Mesangial cell (primary cell): ENCODE results near the gene IL17REL. TPM values are rescaled to one million over a fixed set of nuclear protein-coding genes. Genes with fewer than 3 reads are reported as not detected.

Experiments used
- total RNA-seq: library from RNA; depleted of rRNA; stranded (reverse); fragments of >200 nt; gene quantifications from 2 replicates; pipeline ENCODE4 v1.2.3, GENCODE V29; 2015

Gene IL17REL
- 0.25 TPM in 1 of 2 replicates, not detected in the other for total RNA-seq

DNA sequence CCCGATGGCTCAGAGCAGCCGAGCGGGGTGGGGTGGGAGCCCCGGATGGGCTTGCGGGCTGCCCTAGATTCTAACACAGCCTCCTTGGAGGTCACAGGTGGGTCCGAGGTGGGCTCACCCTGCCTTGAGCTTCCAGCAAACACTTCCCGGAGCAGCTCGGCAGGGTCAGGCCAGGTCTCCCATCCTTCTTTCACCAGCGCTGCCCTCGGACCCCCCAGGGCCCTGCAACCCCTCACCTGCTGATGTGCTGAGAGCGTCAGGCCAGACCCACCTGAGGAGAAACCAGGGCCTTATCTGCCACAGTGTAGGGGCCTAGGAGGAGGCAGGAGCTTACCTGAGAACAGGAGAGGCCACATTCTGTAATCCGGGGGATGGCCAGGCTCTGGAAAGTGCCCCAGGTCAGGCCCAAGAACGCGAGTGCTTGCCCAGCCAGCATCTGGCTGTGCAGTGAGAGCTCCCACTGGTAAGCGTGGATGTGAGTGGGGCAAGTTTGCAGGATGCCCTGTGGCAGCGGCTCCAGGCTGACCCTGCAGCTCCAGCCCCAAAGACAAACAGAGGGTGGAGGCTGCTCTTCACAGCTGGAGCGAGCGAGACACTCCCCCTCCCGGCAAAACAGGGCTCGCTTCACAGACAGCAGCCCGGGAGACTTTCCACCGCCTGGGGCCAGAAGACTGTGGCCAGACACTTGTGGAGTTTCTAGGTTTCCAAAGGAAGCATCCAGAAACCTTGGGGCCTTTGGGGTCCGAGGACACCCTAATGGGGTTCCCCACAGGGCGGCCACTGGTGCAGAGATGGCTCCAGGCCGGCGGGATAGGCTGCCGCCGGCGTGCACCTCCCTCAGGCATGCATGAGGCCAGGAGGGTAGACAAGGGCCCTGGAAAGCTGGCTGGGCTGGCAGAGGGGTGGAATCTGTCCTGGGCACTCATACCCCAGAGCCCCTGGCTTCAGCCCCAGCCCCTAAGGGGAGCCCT lies at the start of gene IL17REL:
IL17REL (minus strand) TSS at position 555 of the 971 bp plus-strand sequence; CDS start at position 436, 119 bp downstream.

DNA sequence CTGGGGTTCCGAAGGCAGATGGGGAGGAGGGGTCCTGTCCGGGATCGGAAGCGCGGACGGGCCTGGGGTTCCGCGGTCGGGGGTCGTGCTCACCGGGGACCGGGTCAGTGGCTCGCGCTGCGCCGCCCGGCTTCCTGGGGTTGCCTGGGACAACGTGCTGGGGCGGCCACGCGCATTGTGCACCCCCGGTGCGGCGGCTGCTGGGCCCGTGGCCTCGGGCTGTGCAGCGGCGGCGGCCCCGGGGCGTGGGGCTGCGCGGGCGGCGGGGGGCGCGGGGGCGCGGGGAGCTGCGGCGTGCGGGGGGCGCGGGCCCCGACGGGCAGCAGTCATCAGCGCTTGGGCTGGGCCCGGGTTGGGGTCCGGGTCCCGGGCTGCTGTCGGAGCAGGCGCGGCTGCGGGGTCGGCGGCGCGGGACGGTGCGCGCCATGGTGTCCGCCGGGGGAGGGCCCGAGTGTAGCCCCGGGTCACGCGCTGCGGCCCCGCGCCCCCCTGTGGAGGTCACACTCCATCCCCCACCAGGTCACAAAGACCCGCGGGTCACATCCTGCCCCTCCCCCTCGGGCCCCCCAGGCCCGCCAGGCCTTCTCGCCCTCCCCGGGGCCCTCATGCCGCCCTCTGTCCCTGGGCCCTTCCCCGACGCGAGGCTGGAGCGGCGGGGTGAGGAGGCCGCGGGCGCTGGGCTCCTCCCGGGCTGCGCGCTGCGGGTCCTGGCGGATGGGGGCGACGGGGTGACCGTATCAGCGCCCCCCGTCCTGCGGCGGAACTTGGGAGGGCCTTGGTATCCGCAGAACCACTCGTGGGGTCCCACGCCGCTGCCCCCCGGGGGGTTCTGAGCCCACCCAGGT lies 45.7 kb upstream of the IL17REL start, which contains the start of gene TTLL8:
TTLL8 (minus strand) TSS at position 238 of the 845 bp plus-strand sequence.

DNA sequence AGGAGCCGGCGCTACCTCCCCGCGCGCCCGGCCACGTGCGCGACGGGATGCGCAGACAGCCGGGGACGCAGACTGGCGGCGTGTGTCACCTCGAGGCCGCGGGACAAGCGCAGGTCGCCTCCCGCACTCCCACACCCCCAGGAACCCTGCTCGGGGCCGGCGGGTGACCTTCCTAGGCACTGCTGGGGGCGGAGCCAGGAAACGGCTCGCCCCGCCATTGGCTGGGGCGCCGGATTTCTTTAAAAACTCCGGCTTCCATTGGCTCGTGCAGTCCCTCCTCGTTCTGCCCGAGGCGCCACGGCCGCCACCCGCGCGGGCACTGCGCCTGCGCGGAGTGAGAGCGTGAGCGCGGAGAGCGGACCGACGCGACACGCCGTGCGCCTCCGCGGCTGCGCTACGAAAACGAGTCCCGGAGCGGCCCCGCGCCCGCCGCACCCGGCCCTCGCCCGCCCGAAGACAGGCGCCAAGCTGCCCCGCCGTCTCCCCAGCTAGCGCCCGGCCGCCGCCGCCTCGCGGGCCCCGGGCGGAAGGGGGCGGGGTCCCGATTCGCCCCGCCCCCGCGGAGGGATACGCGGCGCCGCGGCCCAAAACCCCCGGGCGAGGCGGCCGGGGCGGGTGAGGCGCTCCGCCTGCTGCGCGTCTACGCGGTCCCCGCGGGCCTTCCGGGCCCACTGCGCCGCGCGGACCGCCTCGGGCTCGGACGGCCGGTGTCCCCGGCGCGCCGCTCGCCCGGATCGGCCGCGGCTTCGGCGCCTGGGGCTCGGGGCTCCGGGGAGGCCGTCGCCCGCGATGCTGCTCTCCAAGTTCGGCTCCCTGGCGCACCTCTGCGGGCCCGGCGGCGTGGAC lies 52.2 kb downstream of the IL17REL start, which contains the start of gene PIM3:
PIM3 (plus strand) TSS at position 614 of the 846 bp plus-strand sequence; CDS start at position 790, 176 bp downstream.

Other genes with a start within 250 kb of the IL17REL start
- gene BRD1, start 184.9 kb downstream of the IL17REL start, total RNA-seq, result 19.9 and 28.8 TPM in 2 replicates
- gene ZBED4, start 158.9 kb downstream of the IL17REL start, total RNA-seq, result 17.0 and 18.6 TPM in 2 replicates
- 21.3 and 24.8 TPM in 2 replicates for gene ALG12, start 94.3 kb downstream of the IL17REL start, total RNA-seq
- 29.9 and 53.4 TPM in 2 replicates for gene CRELD2, start 94.1 kb downstream of the IL17REL start, total RNA-seq
- 37.5 and 63.6 TPM in 2 replicates for gene PIM3, start 52.0 kb downstream of the IL17REL start, total RNA-seq
- gene TTLL8, start 45.5 kb upstream of the IL17REL start, total RNA-seq, result not detected in 2 replicates
- not detected in 2 replicates for gene MLC1, start 72.7 kb upstream of the IL17REL start, total RNA-seq
- under 0.01 and 0.76 TPM in 2 replicates for gene MOV10L1, start 77.2 kb upstream of the IL17REL start, total RNA-seq
- 0.13 and 0.16 TPM in 2 replicates for gene PANX2, start 158.0 kb upstream of the IL17REL start, total RNA-seq
- 43.7 and 56.1 TPM in 2 replicates for gene TRABD, start 173.1 kb upstream of the IL17REL start, total RNA-seq
- gene SELENOO, start 188.2 kb upstream of the IL17REL start, total RNA-seq, result 19.1 and 23.1 TPM in 2 replicates
- gene TUBGCP6, start 232.3 kb upstream of the IL17REL start, total RNA-seq, result 24.9 and 31.4 TPM in 2 replicates
- gene HDAC10, start 238.5 kb upstream of the IL17REL start, total RNA-seq, result 18.4 and 40.1 TPM in 2 replicates
- 40.6 and 41.6 TPM in 2 replicates for gene MAPK12, start 248.9 kb upstream of the IL17REL start, total RNA-seq